22Rv1 (cell line): ENCODE results near the gene NCKAP1.
A peak's percentile ranks its signal among the peaks of the same experiment; 100 is the strongest.
"Not testable (repeated sequence)": the region's sequence is repeated elsewhere in the genome, so short reads cannot be mapped to it uniquely, and the experiment has no call there.

Source experiments
- H3K27ac ChIP-seq: fragments of 450-650 bp; 2 replicates; pipeline ENCODE4 v1.5.1; 2017
- ZFX ChIP-seq: fragments of 450-650 bp; IDR thresholded peaks from 2 replicates; pipeline ENCODE4 v1.6.1; 2017; ENCODE audit warnings: antibody characterized with exemption, borderline replicate concordance
- TF ChIP-seq, protein P1 (sequence below): fragments of 450-650 bp; IDR thresholded peaks from 2 replicates; pipeline ENCODE4 v1.5.1; 2017; ENCODE audit warnings: mild to moderate bottlenecking

Gene NCKAP1

DNA sequence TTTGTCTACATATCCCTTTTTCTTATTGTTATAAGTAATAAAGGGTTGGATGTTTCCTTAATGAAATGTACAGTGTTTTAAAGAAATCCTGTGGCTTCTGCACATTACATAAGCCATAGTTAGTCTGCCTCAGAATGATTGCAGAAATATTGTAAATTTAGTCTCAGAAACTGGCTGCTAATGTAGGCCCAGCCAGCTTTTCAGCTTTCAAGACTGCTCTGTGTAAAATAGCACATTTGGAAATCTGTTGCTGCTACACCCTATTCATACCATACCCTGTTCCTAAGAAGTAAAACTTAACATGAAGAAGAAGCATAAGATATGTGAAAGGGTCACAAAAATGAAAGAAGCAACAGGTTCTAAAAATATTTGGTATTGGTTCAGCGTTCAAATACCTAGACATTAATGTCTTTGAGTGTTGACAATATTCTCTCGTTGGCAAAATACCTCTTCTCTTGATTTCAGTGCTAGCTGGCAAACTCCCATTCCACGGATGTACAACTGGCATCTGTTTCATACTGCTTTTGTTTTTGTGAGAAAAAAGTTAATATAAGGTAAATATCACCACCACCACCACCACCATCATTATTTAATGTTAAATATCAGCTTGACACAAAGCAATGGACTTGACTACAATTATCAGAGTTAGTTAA, 19.2 kb upstream of the NCKAP1 start:
- H3K27ac ChIP-seq = no peak overlapping the region
- TF ChIP-seq, protein P1, sequence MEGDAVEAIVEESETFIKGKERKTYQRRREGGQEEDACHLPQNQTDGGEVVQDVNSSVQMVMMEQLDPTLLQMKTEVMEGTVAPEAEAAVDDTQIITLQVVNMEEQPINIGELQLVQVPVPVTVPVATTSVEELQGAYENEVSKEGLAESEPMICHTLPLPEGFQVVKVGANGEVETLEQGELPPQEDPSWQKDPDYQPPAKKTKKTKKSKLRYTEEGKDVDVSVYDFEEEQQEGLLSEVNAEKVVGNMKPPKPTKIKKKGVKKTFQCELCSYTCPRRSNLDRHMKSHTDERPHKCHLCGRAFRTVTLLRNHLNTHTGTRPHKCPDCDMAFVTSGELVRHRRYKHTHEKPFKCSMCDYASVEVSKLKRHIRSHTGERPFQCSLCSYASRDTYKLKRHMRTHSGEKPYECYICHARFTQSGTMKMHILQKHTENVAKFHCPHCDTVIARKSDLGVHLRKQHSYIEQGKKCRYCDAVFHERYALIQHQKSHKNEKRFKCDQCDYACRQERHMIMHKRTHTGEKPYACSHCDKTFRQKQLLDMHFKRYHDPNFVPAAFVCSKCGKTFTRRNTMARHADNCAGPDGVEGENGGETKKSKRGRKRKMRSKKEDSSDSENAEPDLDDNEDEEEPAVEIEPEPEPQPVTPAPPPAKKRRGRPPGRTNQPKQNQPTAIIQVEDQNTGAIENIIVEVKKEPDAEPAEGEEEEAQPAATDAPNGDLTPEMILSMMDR = no peak
- no peak for TF ChIP-seq ZFX

DNA sequence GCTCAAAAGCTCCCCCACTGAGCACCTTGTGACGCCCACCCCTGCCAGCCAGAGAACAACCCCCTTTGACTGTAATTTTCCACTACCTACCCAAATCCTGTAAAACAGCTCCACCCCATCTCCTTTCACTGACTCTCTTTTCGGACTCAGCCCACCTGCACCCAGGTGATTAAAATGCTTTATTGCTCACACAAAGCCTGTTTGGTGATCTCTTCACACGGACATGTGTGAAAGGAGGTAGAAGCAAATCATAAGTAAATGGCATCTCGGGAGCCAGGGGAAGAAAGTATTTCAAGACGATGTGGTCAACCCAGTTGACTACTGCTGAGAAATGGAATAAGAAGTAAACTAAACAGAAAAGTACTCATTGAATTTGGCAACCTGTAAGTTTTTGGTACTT, 11.2 kb upstream of the NCKAP1 start:
- H3K27ac ChIP-seq = no peak overlapping the region
- TF ChIP-seq, protein P1 = no peak
- TF ChIP-seq ZFX = no peak

DNA sequence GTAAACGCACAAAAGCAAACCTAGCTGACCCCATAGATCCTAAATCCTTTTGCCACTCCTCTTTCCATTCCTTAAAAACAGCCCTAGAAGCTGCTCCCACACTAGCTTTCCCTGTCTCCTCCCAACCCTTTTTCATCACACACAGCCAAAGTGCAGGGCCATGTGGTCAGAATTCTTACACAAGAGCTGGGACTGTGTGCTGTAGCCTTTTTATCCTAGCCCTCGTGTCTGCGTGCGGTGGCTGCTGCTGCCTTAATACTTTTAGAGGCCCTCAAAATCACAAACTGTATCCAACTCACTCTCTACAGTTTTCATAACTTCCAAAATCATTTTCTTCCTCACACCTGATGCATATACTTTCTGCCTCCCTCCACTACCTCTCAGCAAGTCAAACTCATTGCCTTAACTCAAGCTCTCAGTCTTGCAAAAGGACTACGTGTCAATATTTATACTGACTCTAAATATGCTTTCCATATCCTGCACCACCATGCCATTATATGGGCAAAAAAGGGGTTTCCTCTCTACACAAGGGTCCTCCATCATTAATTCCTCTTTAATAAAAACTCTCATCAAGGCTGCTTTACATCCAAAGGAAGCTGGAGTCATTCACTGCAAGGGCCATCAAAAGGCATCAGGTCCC, 9.3 kb upstream of the NCKAP1 start:
- H3K27ac ChIP-seq = not testable (repeated sequence)

DNA sequence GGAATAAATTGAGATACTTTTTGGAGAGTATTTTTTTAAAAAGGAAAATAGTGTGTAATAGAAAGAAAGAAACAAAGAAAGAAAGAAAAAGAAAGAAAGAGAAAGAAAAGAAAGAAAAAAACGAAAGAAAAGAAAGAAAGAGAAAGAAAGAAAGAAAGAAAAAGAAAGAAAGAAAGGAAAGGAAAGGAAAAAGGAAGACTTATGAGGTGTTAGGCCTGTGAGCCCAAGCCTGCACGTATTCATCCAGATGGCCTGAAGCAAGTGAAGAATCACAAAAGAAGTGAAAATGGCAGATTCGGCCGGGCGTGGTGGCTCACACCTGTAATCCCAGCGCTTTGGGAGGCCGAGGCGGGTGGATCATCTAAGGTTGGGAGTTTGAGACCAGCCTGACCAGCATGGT, 5.3 kb upstream of the NCKAP1 start:
- H3K27ac ChIP-seq = not testable (repeated sequence)

DNA sequence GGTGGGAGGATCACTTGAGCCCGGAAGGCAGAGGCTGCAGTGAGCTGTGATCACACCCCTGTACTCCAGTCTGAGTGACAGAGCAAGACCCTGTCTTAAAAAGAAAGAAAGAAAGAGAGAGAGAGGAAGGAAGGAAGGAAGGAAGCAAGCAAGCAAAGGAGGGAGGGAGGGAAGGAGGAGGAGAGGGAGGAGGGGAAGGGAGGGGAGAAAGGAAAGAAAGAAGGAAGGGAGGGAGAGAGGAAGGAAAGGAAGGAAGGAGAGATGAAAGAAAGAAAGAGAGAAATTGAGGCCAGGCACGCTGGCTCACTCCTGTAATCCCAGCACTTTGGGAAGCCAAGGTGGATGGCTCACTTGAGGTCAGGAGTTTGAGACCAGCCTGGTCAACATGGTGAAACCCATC, 2.3 kb upstream of the NCKAP1 start:
- no peak overlapping the region for H3K27ac ChIP-seq
- TF ChIP-seq, protein P1 = no peak
- TF ChIP-seq ZFX = no peak

DNA sequence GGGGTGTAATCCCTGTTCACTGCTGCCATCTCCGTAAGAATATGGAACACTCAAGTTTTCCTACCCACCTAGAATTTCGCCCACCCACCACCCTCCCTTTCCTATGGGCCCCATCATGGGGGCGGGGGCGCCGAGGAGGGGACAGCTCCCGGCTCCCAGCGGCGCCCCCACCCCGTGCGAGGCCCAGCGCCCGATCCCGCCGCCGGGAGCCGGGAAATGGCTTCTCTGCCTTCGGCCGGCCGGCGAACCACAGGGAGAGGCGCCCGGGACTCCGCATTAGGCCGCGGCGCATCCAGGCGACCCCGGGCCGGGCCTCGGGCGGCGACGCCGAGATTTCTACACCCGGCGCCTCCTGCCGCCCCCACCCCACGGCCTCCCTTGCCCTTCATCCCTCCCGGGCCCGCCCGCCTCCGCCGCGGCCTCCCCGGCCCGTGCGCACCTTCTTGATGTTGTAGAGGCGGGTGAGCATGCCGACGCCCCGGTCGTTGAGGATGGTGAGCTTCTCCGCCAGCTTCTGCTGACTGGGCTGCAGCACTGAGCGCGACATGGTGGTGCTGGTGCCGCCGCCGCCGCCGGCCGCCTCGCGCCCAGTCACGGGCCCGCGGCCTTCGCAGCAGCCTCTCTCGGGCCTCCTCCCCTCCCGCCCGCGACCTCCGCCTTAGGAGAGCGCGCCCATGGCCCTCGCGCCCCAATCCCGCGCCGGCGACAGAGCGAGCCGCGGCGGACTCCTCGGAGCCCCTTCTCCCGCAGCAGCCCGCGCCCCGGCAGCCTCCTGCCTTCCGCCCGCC, 510 bp downstream of the NCKAP1 start:
- H3K27ac ChIP-seq = peak overlapping the region; percentile 89
- TF ChIP-seq, protein P1 = no peak
- TF ChIP-seq ZFX = 0 out of 2 replicates have a peak, but pooled peaks have one; percentile 65

DNA sequence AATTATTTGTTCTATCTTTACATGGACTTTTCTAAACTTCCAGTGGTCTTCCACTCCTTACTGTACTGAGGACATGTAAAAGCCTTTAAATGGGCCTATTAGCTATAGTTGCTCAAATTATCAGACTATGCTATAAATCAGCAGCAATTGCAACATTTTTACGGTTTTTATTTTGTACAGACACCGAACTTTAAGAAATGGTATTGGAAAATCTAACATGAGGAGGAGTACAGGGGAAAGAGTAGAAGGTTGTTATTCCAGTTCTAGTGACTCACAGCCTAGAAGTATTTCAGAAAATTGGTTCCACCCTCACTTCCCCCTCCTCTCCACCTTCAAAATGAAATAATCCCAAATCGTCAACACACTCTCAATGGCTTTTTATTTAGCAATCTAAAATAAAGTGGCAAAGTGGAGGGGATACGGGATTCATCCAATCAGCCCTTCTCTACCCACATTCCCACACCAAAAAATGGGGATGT, 1.1 kb downstream of the NCKAP1 start:
- peak overlapping the region; percentile 89 for H3K27ac ChIP-seq
- no peak for TF ChIP-seq ZFX
- TF ChIP-seq, protein P1 = no peak
